Fibroblast of villous mesenchyme (primary cell): ENCODE results near the gene SLC4A7. TPM values are rescaled to one million over a fixed set of nuclear protein-coding genes. Genes with fewer than 3 reads are reported as not detected.

ENCODE experiments used
- DNase-seq: peaks from one replicate; pipeline ENCODE4 v3.0.0-alpha.2; 2010; ENCODE audit warnings: low read depth
- H3K4me3 ChIP-seq: 2 replicates; pipeline ENCODE4 v1.5.1; 2011; ENCODE audit warnings: low read depth, mild to moderate bottlenecking, low read length
- total RNA-seq: library from RNA; depleted of rRNA; stranded (reverse); fragments of >200 nt; gene quantifications from 2 replicates; pipeline ENCODE4 v1.2.3, GENCODE V29; 2012
- TF ChIP-seq, protein P1 (sequence below): IDR thresholded peaks from 2 replicates; pipeline ENCODE4 v1.5.1; 2012; ENCODE audit warnings: low read depth, mild to moderate bottlenecking, low read length; ENCODE audit not compliant: insufficient read depth

The SLC4A7 gene
- total RNA-seq, 1 donor, result 78.2 TPM

DNA sequence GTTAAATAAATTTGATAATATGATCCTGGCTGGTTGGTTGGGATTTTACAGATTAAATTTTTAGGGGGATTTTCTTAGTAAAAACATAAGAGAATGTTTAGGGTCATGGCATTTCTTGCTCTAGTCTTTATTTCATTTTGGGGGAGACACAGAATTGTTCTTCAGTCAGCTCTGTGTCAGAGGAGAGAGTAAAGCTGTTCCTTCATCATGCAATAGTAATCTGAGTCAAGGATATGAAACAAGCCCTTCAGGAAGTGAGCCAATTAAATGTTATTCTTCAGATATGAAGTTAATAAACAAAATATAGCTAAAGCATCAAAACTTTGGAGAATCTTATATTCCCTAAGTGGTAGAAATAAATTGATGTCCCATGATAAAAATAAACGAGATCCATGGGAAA, 22.9 kb upstream of the SLC4A7 start:
- no peak for DNase-seq
- H3K4me3 ChIP-seq, result no peak overlapping the region
- TF ChIP-seq, protein P1, sequence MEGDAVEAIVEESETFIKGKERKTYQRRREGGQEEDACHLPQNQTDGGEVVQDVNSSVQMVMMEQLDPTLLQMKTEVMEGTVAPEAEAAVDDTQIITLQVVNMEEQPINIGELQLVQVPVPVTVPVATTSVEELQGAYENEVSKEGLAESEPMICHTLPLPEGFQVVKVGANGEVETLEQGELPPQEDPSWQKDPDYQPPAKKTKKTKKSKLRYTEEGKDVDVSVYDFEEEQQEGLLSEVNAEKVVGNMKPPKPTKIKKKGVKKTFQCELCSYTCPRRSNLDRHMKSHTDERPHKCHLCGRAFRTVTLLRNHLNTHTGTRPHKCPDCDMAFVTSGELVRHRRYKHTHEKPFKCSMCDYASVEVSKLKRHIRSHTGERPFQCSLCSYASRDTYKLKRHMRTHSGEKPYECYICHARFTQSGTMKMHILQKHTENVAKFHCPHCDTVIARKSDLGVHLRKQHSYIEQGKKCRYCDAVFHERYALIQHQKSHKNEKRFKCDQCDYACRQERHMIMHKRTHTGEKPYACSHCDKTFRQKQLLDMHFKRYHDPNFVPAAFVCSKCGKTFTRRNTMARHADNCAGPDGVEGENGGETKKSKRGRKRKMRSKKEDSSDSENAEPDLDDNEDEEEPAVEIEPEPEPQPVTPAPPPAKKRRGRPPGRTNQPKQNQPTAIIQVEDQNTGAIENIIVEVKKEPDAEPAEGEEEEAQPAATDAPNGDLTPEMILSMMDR, result no peak

DNA sequence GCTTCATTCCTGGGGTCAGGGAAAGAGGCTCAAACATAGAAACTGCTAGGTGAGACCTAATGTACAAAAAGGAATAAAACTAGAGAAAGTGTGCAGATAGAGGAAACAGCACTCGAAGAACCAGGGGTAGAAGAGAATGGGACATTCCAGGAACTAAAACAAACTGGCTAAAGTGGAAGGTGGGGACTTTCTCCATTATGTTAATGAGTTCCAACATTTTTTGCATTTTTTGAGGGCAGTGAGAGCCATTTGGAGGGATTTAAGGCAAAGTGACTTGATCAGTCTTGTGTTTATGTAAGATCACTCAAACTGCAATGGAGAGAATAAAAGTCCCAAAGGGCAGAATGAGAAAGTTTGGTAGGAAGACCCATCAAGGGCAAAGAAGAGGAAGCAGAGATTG, 20.6 kb upstream of the SLC4A7 start:
- DNase-seq, result no peak
- no peak overlapping the region for H3K4me3 ChIP-seq
- TF ChIP-seq, protein P1, result no peak

DNA sequence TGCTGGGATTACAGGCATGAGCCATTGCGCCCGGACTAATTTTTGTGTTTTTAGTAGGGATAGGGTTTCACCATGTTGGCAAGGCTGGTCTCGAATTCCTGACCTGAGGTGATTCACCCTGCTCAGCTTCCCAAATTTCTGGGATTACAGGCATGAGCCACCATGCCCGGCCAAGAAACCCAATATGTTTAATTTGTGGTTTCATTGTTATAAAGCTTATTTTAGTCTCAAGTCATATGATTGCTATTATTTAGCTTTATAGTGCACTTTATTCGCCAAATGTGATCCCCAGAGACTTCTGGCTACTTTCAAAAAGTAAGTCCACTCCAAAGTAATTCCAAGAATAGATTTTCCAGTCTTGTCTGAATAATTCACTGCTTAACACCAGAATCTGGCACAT, 19.3 kb upstream of the SLC4A7 start:
- H3K4me3 ChIP-seq, result no peak overlapping the region
- peak; percentile 34 for DNase-seq
- TF ChIP-seq, protein P1, result no peak

- no peak overlapping the region for H3K4me3 ChIP-seq
- DNase-seq, result no peak
- TF ChIP-seq, protein P1, result no peak
These were observed 17.6 kb upstream of the SLC4A7 start for GRCh38 chr3:27501759-27502158.

DNA sequence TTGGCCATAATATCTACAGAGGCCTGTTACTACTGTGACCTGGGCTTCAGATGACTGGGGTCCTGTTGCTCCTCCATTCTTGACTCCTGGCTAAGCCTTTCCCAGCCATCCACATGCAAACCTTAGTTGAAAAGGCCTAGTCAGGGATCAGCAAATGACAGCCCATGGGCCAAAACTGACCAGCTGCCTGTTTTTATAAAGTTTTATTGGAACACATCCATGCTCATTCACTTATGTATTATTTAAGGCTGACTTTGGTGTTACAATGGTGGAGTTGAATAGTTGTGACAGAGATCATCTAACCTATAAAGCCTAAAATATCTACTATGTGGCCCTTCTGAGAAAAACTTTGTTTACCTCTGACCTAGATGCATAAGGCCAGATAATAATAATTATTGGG, 16.8 kb upstream of the SLC4A7 start:
- no peak for DNase-seq
- TF ChIP-seq, protein P1, result no peak
- no peak overlapping the region for H3K4me3 ChIP-seq

- DNase-seq, result peak; percentile 73
- no peak overlapping the region for H3K4me3 ChIP-seq
- TF ChIP-seq, protein P1, result no peak
These were observed 15.9 kb upstream of the SLC4A7 start for GRCh38 chr3:27500035-27500434.

DNA sequence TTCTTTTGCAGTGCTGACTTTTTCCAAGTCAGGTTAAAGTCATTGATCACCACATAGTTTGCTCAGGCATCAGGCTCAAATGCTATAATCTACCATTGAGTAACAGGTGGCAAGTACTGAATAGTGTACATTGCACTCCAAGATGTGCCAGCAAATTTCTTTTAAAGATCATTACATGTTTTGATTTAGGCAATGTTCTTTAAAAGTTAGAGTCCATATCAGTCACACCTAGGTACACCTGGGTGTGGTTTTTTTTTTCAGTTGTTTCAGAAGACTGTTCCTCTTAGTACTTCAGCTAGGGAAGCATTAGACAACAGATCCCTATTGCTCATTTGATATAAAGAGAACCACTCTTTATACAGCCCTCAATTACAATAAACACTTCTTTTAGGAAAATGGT, 10.6 kb upstream of the SLC4A7 start:
- DNase-seq, result no peak
- no peak overlapping the region for H3K4me3 ChIP-seq
- TF ChIP-seq, protein P1, result no peak
